Ureter (tissue), 1 donor: ENCODE measurements around the gene PGP. TPM values are rescaled to one million over a fixed set of nuclear protein-coding genes. Genes with fewer than 3 reads are reported as not detected.
"Not testable (repeated sequence)": the region's sequence is repeated elsewhere in the genome, so short reads cannot be mapped to it uniquely, and the experiment has no call there.

Experiments
- DNase-seq: peaks from one replicate; pipeline ENCODE4 v3.0.0-alpha.2; 2020; ENCODE audit warnings: low spot score
- total RNA-seq: library from RNA; stranded (reverse); gene quantifications from one replicate; pipeline ENCODE4 v1.2.4, GENCODE V29; 2023
- donor health status: DM: yes; HTN: yes; CAD: no.

PGP gene, protein sequence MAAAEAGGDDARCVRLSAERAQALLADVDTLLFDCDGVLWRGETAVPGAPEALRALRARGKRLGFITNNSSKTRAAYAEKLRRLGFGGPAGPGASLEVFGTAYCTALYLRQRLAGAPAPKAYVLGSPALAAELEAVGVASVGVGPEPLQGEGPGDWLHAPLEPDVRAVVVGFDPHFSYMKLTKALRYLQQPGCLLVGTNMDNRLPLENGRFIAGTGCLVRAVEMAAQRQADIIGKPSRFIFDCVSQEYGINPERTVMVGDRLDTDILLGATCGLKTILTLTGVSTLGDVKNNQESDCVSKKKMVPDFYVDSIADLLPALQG
- total RNA-seq = 11.3 TPM

DNA sequence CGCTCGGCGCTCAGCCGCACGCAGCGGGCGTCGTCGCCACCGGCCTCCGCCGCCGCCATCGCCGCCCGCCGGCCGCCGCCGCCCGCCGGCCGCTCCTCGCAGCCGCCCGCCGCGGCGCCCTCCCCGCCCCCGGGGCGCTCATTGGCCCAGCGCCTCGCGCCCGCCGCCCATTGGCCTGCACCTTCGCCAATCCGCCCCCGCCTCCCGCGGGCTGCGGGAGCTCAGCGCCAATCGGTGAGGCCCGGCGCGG is at the start of gene PGP:
Gene PGP, minus strand, starts transcription at position 122 of the 250 bp plus-strand sequence. Its CDS starts 63 bp downstream, at position 59.
- no peak for DNase-seq

GRCh38 chr16:2263026-2263425 is 48.4 kb upstream of the PGP start:
- not testable (repeated sequence) for DNase-seq

- DNase-seq = no peak
Observed at GRCh38 chr16:2260250-2260649, 45.6 kb upstream of the PGP start.

- not testable (repeated sequence) for DNase-seq
Observed at GRCh38 chr16:2258530-2258929, 43.9 kb upstream of the PGP start.

DNA sequence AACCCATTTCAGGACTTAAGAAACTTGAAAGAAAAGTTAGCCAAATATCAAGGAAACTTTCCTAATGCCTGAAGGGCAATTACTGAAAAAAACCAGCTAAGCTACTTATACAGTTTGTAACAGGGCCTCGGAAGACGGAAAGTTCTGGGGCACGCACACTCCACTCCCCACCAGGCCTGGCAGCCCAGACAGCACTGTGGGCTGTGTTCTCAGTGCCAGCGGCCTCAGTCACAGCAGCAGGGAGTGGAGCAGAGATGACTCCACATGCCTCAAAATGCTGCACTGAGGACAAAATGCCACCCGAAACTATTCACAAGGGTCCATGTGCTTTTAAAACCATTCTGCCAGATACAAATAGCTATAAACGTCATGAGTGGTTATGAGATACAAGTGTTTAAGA is 43.1 kb upstream of the PGP start:
- DNase-seq = no peak

GRCh38 chr16:2256531-2257140 is 42.0 kb upstream of the PGP start:
- no peak for DNase-seq

GRCh38 chr16:2253293-2253692 is 38.7 kb upstream of the PGP start:
- no peak for DNase-seq

DNA sequence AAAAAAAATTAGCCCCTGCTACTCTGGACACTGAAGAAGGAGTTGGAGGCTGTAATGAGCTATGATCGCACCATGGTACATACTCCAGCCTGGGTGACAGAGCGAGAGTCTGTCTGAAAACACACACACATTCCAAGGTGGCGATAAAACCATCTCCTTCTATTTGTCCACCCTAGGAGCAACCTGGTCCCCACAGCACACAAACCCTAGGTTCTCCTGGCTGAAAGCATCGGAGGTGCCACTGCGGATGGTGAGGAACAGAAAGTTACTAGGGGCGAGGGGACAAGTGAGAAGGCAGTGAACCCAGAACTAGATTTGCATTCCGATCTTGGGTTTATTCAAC is 38.1 kb upstream of the PGP start:
- no peak for DNase-seq

DNA sequence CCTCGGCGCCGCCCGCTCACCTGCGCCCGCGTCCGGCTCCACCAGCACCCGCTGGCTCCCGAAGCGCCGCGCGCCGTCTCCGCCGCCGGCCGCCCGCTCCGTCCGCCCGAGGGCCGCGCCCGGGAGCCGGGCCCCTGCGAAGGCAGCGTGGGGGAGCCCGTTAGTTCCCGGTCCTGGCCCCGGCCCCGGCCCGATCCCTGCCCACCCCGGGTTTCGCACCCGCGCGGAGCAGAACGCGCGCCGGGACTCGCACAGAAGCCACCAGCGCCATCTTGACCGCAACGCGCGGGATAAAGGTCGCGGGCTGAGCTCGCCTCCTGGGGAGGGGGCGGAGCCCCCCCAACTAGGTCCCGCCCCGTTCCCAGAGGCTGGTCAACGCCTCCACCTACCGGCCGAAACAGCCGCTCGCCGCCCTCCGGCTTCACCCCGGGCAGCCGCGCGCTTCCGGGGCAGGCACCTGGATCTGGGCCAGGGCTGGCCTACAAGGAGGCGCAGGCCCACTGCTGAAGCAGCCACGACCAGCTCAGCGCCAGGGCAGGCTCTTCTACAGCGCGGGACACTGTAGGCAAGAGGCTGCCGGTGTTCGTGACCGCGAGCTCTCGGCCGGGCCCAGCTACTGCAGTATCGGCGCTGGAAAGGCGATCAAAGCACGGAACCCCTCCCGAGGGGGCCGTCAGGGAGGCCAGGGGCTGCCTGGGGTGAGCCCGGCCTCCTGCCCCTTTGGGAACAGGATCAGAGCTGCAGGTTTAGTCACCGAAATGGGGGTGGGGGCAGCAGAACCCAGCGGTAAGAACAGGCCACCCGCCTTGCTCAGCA is 36.9 kb upstream of the PGP start, which contains the start of gene ECI1:
Gene ECI1, minus strand, starts transcription at position 292 of the 816 bp plus-strand sequence. Its CDS starts 21 bp downstream, at position 271.
- peak; percentile 96 for DNase-seq

DNA sequence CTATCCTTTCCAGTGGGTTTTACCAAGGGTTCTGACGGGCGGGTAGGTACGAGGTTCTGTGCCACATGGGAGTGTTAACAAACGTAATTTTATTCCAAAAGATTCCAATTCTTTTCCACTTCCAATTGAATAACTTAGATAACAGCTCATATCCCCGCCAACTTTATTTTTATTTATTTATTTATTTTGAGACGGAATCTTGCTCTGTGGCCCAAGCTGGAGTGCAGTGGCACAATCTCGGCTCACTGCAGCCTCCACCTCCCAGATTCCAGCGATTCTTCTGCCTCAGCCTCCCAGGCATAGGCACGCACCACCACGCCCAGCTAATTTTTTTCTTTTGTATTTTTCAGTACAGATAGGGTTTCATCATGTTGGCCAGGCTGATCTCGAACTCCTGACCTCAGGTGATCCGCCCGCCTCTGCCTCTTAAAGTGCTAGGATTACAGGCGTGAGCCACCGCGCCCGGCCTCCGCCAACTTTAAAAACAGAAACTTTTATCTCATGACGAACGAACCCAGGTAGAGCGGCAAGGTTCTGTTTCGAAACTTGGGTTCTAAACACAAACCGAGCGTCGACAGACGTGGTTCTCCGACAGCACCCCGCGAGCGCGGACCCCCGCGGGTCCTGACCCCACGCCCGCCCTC is 36.1 kb upstream of the PGP start:
- DNase-seq = no peak

- DNase-seq = no peak
Observed at GRCh38 chr16:2246301-2246885, 31.8 kb upstream of the PGP start.

DNA sequence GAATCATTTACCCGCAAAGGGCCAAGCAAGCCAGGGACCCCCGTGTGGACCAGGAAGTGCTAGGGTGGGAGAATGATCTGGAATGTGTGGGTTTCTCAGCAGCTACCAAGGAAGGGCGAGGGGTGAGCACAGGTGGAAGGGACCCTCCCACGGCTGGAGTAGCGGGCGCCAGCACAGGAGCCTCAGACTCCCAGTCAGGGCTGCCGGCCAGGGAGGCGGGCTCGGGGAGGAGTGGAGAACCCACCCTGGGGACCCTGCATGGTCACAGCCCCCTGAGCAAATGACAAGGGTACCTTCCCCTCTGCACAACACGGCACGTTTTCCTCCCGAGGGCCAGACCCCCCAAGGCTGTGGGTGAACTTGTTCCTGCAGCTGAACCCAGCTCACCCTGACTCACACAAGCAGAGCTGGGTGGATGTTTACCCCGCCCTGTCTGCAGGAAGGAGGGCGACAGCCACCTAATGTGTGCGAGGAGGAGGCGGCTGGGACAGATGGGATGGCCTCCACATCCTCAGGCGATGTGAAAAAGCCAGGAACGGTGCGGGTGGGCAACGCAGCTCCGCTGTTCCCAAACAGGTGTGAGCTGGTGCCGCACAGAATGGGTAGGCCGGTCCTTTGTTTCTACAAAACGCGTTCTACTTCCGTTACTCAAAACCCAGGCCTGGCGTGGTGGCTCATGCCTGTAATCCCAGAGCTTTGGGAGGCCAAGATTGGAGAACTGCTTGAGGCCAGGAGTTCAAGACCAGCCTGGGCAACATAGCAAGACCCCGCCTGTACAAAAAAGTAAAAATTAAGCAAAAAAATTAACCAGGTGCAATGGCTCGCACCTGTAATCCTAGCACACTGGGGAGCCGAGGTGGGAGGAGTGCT is 30.5 kb upstream of the PGP start:
- no peak for DNase-seq

GRCh38 chr16:2244301-2244700 is 29.7 kb upstream of the PGP start:
- no peak for DNase-seq

DNA sequence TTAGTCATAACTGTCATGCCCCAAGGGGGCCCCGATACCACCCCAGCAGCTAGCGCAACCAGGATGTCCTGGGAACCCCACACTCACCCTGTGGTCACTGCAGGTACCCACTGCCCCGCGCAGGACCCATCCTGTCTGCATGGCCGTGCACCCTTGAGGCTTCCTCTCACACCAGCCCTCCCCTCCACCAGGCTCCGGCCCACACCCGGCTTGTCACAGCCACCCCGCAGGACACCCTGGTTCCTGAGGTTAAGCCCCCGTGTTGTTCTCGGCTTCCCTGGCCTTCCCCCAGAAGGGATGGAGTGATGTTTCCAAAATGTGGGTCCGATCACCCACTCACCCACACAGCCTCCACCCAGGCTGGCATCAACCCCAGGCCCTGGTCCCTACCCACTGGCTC is 29.1 kb upstream of the PGP start:
- DNase-seq = no peak

GRCh38 chr16:2243031-2243528 is 28.4 kb upstream of the PGP start:
- no peak for DNase-seq

- DNase-seq = no peak
Observed at GRCh38 chr16:2242598-2242997, 28.0 kb upstream of the PGP start.

- DNase-seq = not testable (repeated sequence)
Observed at GRCh38 chr16:2240331-2240730, 25.7 kb upstream of the PGP start.

GRCh38 chr16:2238838-2239675 is 24.4 kb upstream of the PGP start:
- DNase-seq = no peak

DNA sequence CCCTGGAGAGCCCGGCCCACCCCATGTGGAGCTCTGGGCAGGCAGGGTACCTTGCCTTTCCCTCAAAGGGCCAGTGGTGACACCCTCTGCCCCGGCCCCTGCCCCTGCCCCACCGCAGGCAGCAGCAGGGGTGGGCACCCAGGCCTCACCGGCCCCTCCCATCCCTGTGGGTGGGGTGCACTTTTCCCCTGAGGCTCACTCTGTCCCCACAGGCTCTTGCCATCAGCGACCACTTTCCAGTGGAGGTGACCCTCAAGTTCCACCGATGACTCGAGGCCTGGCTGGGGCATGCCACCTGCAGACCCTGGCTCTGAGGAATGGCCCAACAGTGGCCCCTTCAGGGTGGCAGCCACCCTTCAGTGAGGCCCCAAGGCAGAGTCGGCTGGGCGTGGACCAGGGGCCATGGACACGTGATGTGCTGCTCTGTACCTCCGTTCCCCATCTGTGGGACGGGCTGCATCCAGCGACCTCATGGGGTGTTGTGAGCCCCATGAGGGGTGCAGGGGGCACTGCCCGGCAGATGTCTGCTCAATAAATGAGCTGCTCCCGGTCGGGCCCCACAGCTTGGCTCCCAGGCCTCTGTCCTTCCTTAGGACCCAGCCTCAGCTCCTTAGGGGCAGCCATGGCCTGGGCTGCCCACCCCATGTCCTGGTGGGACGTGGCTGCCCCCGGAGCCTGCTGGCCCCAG is 23.7 kb upstream of the PGP start:
- DNase-seq = no peak
